ENCODE results near the gene PLAC8L1.
"Not testable (repeated sequence)": the region's sequence is repeated elsewhere in the genome, so short reads cannot be mapped to it uniquely, and the experiment has no call there.

The PLAC8L1 gene

GRCh38 chr5:146111409-146111808, 6.0 kb upstream of the PLAC8L1 start:
- no peak overlapping the region for H3K27ac ChIP-seq (ENCODE audit: low read depth, low read length)
- no peak overlapping the region for H3K4me3 ChIP-seq (ENCODE audit: low read depth, low read length)
- H2AFZ ChIP-seq (ENCODE audit: low read length, unreplicated experiment), result no peak overlapping the region
- H3K79me2 ChIP-seq (ENCODE audit: control insufficient read depth, insufficient read depth, low read length, unreplicated experiment), result no peaks in the 10 kb centered on the region
- peaks cover 19% of the 10 kb centered on the region for H3K36me3 ChIP-seq (ENCODE audit: insufficient read depth, low read length)
- no peaks in the 10 kb centered on the region for H3K4me1 ChIP-seq (ENCODE audit: control insufficient read depth, insufficient read depth, low read length, unreplicated experiment)
- H3K27me3 ChIP-seq (ENCODE audit: insufficient read depth, low read length), result no peaks in the 10 kb centered on the region

GRCh38 chr5:146109379-146109778, 4.0 kb upstream of the PLAC8L1 start:
- H3K36me3 ChIP-seq (ENCODE audit: insufficient read depth, low read length), result peaks cover 14% of the 10 kb centered on the region
- no peaks in the 10 kb centered on the region for H3K79me2 ChIP-seq (ENCODE audit: control insufficient read depth, insufficient read depth, low read length, unreplicated experiment)
- no peak overlapping the region for H3K4me3 ChIP-seq (ENCODE audit: low read depth, low read length)
- H3K4me1 ChIP-seq (ENCODE audit: control insufficient read depth, insufficient read depth, low read length, unreplicated experiment), result no peaks in the 10 kb centered on the region
- H2AFZ ChIP-seq (ENCODE audit: low read length, unreplicated experiment), result no peak overlapping the region
- H3K27me3 ChIP-seq (ENCODE audit: insufficient read depth, low read length), result no peaks in the 10 kb centered on the region
- no peak overlapping the region for H3K27ac ChIP-seq (ENCODE audit: low read depth, low read length)

GRCh38 chr5:146108870-146109269, 3.5 kb upstream of the PLAC8L1 start:
- H2AFZ ChIP-seq (ENCODE audit: low read length, unreplicated experiment); H3K27me3 ChIP-seq (ENCODE audit: insufficient read depth, low read length); H3K4me1 ChIP-seq (ENCODE audit: control insufficient read depth, insufficient read depth, low read length, unreplicated experiment); H3K27ac ChIP-seq (ENCODE audit: low read depth, low read length); H3K4me3 ChIP-seq (ENCODE audit: low read depth, low read length); H3K79me2 ChIP-seq (ENCODE audit: control insufficient read depth, insufficient read depth, low read length, unreplicated experiment): not testable (repeated sequence)
- peaks cover 12% of the 10 kb centered on the region for H3K36me3 ChIP-seq (ENCODE audit: insufficient read depth, low read length)

GRCh38 chr5:146107901-146108300, 2.5 kb upstream of the PLAC8L1 start:
- Histone ChIP-seq H3K36me3 (ENCODE audit: insufficient read depth, low read length) (0 out of 2 replicates have a peak, but pooled peaks cover 5% of the 10 kb centered on the region), H3K79me2 (ENCODE audit: control insufficient read depth, insufficient read depth, low read length, unreplicated experiment) (no peaks in the 10 kb centered on the region), H2AFZ (ENCODE audit: low read length, unreplicated experiment) (no peak overlapping the region), H3K27me3 (ENCODE audit: insufficient read depth, low read length) (no peaks in the 10 kb centered on the region), H3K4me1 (ENCODE audit: control insufficient read depth, insufficient read depth, low read length, unreplicated experiment) (no peaks in the 10 kb centered on the region), H3K27ac (ENCODE audit: low read depth, low read length) (no peak overlapping the region), H3K4me3 (ENCODE audit: low read depth, low read length) (no peak overlapping the region)

GRCh38 chr5:146103594-146103993, 1.8 kb downstream of the PLAC8L1 start:
- H3K36me3 ChIP-seq (ENCODE audit: insufficient read depth, low read length), result no peaks in the 10 kb centered on the region
- no peak overlapping the region for H3K27ac ChIP-seq (ENCODE audit: low read depth, low read length)
- no peak overlapping the region for H3K4me3 ChIP-seq (ENCODE audit: low read depth, low read length)
- H3K79me2 ChIP-seq (ENCODE audit: control insufficient read depth, insufficient read depth, low read length, unreplicated experiment), result no peaks in the 10 kb centered on the region
- no peaks in the 10 kb centered on the region for H3K27me3 ChIP-seq (ENCODE audit: insufficient read depth, low read length)
- no peaks in the 10 kb centered on the region for H3K4me1 ChIP-seq (ENCODE audit: control insufficient read depth, insufficient read depth, low read length, unreplicated experiment)
- H2AFZ ChIP-seq (ENCODE audit: low read length, unreplicated experiment), result no peak overlapping the region

- Histone ChIP-seq H3K36me3 (ENCODE audit: insufficient read depth, low read length) (no peaks in the 10 kb centered on the region), H3K27ac (ENCODE audit: low read depth, low read length) (no peak overlapping the region), H3K27me3 (ENCODE audit: insufficient read depth, low read length) (no peaks in the 10 kb centered on the region)
Observed at GRCh38 chr5:146101646-146102045, 3.7 kb downstream of the PLAC8L1 start.

GRCh38 chr5:146098047-146098446, 7.3 kb downstream of the PLAC8L1 start:
- no peak overlapping the region for H2AFZ ChIP-seq (ENCODE audit: low read length, unreplicated experiment)
- no peaks in the 10 kb centered on the region for H3K27me3 ChIP-seq (ENCODE audit: insufficient read depth, low read length)
- no peak overlapping the region for H3K4me3 ChIP-seq (ENCODE audit: low read depth, low read length)
- no peaks in the 10 kb centered on the region for H3K79me2 ChIP-seq (ENCODE audit: control insufficient read depth, insufficient read depth, low read length, unreplicated experiment)
- H3K36me3 ChIP-seq (ENCODE audit: insufficient read depth, low read length), result no peaks in the 10 kb centered on the region
- H3K27ac ChIP-seq (ENCODE audit: low read depth, low read length), result no peak overlapping the region
- H3K4me1 ChIP-seq (ENCODE audit: control insufficient read depth, insufficient read depth, low read length, unreplicated experiment), result no peaks in the 10 kb centered on the region

More at GRCh38 chr5:146101646-146102045, 3.7 kb downstream of the PLAC8L1 start:
- H3K4me3 ChIP-seq (ENCODE audit: low read depth, low read length), result no peak overlapping the region
- no peaks in the 10 kb centered on the region for H3K79me2 ChIP-seq (ENCODE audit: control insufficient read depth, insufficient read depth, low read length, unreplicated experiment)
- H3K4me1 ChIP-seq (ENCODE audit: control insufficient read depth, insufficient read depth, low read length, unreplicated experiment), result no peaks in the 10 kb centered on the region
- no peak overlapping the region for H2AFZ ChIP-seq (ENCODE audit: low read length, unreplicated experiment)

GRCh38 chr5:146091881-146092280, 13.5 kb downstream of the PLAC8L1 start:
- no peaks in the 10 kb centered on the region for H3K79me2 ChIP-seq (ENCODE audit: control insufficient read depth, insufficient read depth, low read length, unreplicated experiment)
- H3K36me3 ChIP-seq (ENCODE audit: insufficient read depth, low read length), result no peaks in the 10 kb centered on the region
- H3K27ac ChIP-seq (ENCODE audit: low read depth, low read length), result no peak overlapping the region
- H3K4me3 ChIP-seq (ENCODE audit: low read depth, low read length), result no peak overlapping the region
- no peak overlapping the region for H2AFZ ChIP-seq (ENCODE audit: low read length, unreplicated experiment)
- no peaks in the 10 kb centered on the region for H3K4me1 ChIP-seq (ENCODE audit: control insufficient read depth, insufficient read depth, low read length, unreplicated experiment)
- no peaks in the 10 kb centered on the region for H3K27me3 ChIP-seq (ENCODE audit: insufficient read depth, low read length)

GRCh38 chr5:146089287-146089686, 16.1 kb downstream of the PLAC8L1 start:
- H3K79me2 ChIP-seq (ENCODE audit: control insufficient read depth, insufficient read depth, low read length, unreplicated experiment), result no peaks in the 10 kb centered on the region
- H3K4me1 ChIP-seq (ENCODE audit: control insufficient read depth, insufficient read depth, low read length, unreplicated experiment), result no peaks in the 10 kb centered on the region
- H3K4me3 ChIP-seq (ENCODE audit: low read depth, low read length), result no peak overlapping the region
- H3K27me3 ChIP-seq (ENCODE audit: insufficient read depth, low read length), result no peaks in the 10 kb centered on the region
- no peaks in the 10 kb centered on the region for H3K36me3 ChIP-seq (ENCODE audit: insufficient read depth, low read length)
- no peak overlapping the region for H2AFZ ChIP-seq (ENCODE audit: low read length, unreplicated experiment)
- no peak overlapping the region for H3K27ac ChIP-seq (ENCODE audit: low read depth, low read length)

- H3K4me3 ChIP-seq (ENCODE audit: low read depth, low read length), result no peak overlapping the region
- no peaks in the 10 kb centered on the region for H3K27me3 ChIP-seq (ENCODE audit: insufficient read depth, low read length)
- no peaks in the 10 kb centered on the region for H3K36me3 ChIP-seq (ENCODE audit: insufficient read depth, low read length)
Observed at GRCh38 chr5:146088098-146088497, 17.3 kb downstream of the PLAC8L1 start.

GRCh38 chr5:146084376-146084775, 21.0 kb downstream of the PLAC8L1 start:
- Histone ChIP-seq H3K27me3 (ENCODE audit: insufficient read depth, low read length) (no peaks in the 10 kb centered on the region), H3K4me3 (ENCODE audit: low read depth, low read length) (no peak overlapping the region), H2AFZ (ENCODE audit: low read length, unreplicated experiment) (no peak overlapping the region), H3K36me3 (ENCODE audit: insufficient read depth, low read length) (no peaks in the 10 kb centered on the region), H3K79me2 (ENCODE audit: control insufficient read depth, insufficient read depth, low read length, unreplicated experiment) (no peaks in the 10 kb centered on the region), H3K27ac (ENCODE audit: low read depth, low read length) (no peak overlapping the region), H3K4me1 (ENCODE audit: control insufficient read depth, insufficient read depth, low read length, unreplicated experiment) (no peaks in the 10 kb centered on the region)

More at GRCh38 chr5:146088098-146088497, 17.3 kb downstream of the PLAC8L1 start:
- Histone ChIP-seq H3K27ac (ENCODE audit: low read depth, low read length) (no peak overlapping the region), H2AFZ (ENCODE audit: low read length, unreplicated experiment) (no peak overlapping the region), H3K79me2 (ENCODE audit: control insufficient read depth, insufficient read depth, low read length, unreplicated experiment) (no peaks in the 10 kb centered on the region), H3K4me1 (ENCODE audit: control insufficient read depth, insufficient read depth, low read length, unreplicated experiment) (no peaks in the 10 kb centered on the region)
